K562 treated with DMSO at 1 percent for 48 hours (cell line): Measurements from ENCODE around the gene RAB2B. TPM values are rescaled to one million over a fixed set of nuclear protein-coding genes. Genes with fewer than 3 reads are reported as not detected.

Experiments
- total RNA-seq: library from RNA; unstranded; fragments of 300-600 nt; gene quantifications from 2 replicates; pipeline ENCODE4 v1.2.3, GENCODE V29; 2022; ENCODE audit warnings: low replicate concordance; ENCODE audit errors: extremely low read depth

Gene RAB2B
- total RNA-seq, result not detected in 2 replicates

GRCh38 chr14:21476925-21477681, at the start of gene RAB2B, which contains the start of gene TOX4:
RAB2B (minus strand) TSS chr14:21476959; CDS start chr14:21476872, 87 bp downstream.
TOX4 (plus strand) TSS chr14:21477195; CDS start chr14:21477279, 84 bp downstream.

GRCh38 chr14:21525962-21526671, 49.4 kb upstream of the RAB2B start, which contains the start of gene SALL2:
SALL2 (minus strand) TSS chr14:21526346; CDS start chr14:21526127, 219 bp downstream.

GRCh38 chr14:21510735-21511657, 34.2 kb upstream of the RAB2B start, which contains the start of gene METTL3:
METTL3 (minus strand) TSS chr14:21511340; CDS start chr14:21511223, 117 bp downstream.

DNA sequence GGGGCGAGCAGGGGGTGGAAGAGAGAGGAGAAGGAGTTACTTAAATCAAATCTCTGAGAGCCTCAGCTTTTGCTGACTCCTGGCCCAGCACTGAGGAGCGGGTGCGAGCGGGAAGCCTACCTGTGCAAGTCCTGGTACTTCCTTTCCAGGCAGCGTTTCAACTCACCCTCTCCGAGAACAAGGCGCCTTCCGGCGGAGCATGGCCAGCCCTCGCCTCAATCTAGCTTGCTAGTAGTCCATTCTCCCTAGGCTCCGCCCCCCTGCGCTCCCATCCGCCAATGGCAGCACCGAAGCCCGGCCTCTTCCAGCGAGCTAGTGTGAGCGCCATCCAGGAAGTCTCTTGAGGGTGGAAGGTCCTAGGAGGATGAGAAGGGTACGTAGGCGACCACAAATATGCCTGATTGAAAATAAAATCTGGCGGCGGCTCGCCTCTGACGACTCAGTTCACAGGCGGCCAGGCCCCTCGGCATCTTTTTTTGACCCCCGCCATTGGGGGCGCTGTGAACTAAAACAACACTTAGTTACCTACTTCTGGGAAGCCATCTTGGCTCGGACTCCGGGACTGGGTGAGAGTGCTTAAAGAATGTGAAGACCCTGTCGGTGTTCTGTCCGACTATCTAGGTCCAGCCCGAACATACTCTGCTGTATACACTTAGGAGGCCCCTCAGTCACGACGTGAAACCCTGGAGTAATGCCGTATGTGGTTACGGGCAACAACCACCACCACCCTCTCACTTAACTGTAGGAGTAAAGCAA, 20.7 kb downstream of the RAB2B start, which contains the start of gene CHD8:
Gene CHD8, minus strand, starts transcription at position 212 of the 756 bp plus-strand sequence. CDS start 24,480 bp downstream, outside the sequence.

Other genes starting within 250 kb of the RAB2B start
- 1,103 TPM in 1 of 2 replicates, not detected in the other for gene HNRNPC, start 207.5 kb downstream of the RAB2B start, total RNA-seq
- gene RPGRIP1, start 196.9 kb downstream of the RAB2B start, total RNA-seq, result not detected in 2 replicates
- not detected in 2 replicates for gene SUPT16H, start 92.9 kb downstream of the RAB2B start, total RNA-seq
- gene CHD8, start 20.8 kb downstream of the RAB2B start, total RNA-seq, result not detected in 2 replicates
- not detected in 2 replicates for gene TOX4, start 236 bp upstream of the RAB2B start, total RNA-seq
- gene METTL3, start 34.4 kb upstream of the RAB2B start, total RNA-seq, result not detected in 2 replicates
- gene SALL2, start 49.4 kb upstream of the RAB2B start, total RNA-seq, result not detected in 2 replicates
- gene OR10G3, start 103.1 kb upstream of the RAB2B start, total RNA-seq, result not detected in 2 replicates
- gene OR10G2, start 158.0 kb upstream of the RAB2B start, total RNA-seq, result not detected in 2 replicates
- not detected in 2 replicates for gene OR4E2, start 176.9 kb upstream of the RAB2B start, total RNA-seq
- not detected in 2 replicates for gene OR4E1, start 196.9 kb upstream of the RAB2B start, total RNA-seq